ENCODE data around the gene KCP. TPM values are rescaled to one million over a fixed set of nuclear protein-coding genes. Genes with fewer than 3 reads are reported as not detected.
A peak's percentile ranks its signal among the peaks of the same experiment; 100 is the strongest.

Gene KCP
- total and polyA plus RNA-seq, 7 experiments from 2014 or later = 0.10 to 1.6 (median 0.24) TPM; not detected in 3

DNA sequence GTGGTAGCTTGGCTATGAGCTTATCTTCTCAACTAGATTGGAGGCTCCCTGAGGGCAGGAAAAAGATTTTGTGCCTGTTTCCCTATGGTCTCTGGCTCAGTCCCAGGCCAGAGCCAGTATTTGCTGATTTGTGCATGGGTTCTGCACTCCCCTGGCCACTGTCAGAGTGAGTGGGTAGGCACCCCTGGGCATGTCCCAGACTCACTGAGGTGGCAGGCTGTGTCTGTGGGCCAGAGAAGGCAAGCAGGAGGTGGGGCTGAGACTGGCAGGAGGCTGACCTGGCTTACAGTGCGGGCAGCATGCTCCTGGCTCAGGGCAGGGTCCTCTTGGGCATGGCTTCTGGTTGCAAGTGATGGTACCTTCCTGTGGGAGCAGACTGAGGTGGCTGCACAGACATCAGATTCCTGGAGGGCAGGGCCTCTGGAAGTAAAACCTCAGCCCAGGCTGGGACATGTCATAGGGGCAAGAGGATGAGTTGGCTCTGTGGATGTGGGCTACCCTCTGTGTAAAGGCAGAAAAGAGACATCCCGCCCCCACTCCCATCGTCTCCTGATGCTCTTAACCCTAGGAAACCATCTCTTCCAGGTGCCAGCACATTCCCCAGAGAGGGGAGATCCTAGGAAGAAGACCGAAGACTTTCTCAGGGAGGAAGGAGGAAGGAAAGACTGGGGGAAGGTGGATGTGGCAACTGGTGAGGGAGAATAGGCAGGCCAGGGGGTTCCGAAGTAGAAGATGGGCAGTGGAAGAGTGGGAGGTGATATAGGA lies 4.3 kb downstream of the KCP start:
- Mint-ChIP-seq H3K27me3 (peaks cover 37 to 58% (median 40%) of the 10 kb centered on the region in 5 donors), H3K27ac (peak overlapping the region in 2 of 9 donors; percentile 9 to 81), H3K4me1 (peaks cover 0 to 8% (median 0%) of the 10 kb centered on the region in 7 donors), H3K4me3 (no peak overlapping the region), H3K9me3 (no peaks in the 10 kb centered on the region), H3K36me3 (no peaks in the 10 kb centered on the region)
- CTCF ChIA-PET = interaction anchor here (1.2 kb wide), 1 partner anchor 185 kb away, joined by 7 read pairs; no protein-coding TSS in a partner anchor
- H3K4me1 ChIP-seq (ENCODE audit: control insufficient read depth in 2 of 2, insufficient read depth in 2 of 2, low read length in 2 of 2) = no peaks in the 10 kb centered on the region
- no peak overlapping the region for H3K27ac ChIP-seq (ENCODE audit: low read depth, low read length)
- POLR2A ChIA-PET = no interaction called here
- H3K27me3 ChIP-seq (ENCODE audit: control insufficient read depth in 2 of 2, insufficient read depth in 2 of 2, low read length in 2 of 2) = no peaks in the 10 kb centered on the region
- no peaks in the 10 kb centered on the region for H3K36me3 ChIP-seq (ENCODE audit: control insufficient read depth in 2 of 3, insufficient read depth in 3 of 3, low read length in 3 of 3)
- ATAC-seq (no peak), DNase-seq (no peak)
- intact Hi-C loops (cut with micrococcal nuclease) = no loop called here
- no peaks in the 10 kb centered on the region for H3K9me3 ChIP-seq (ENCODE audit: control insufficient read depth in 2 of 3, low read length in 3 of 3)
- no peak overlapping the region for H3K4me3 ChIP-seq (ENCODE audit: low read length)

DNA sequence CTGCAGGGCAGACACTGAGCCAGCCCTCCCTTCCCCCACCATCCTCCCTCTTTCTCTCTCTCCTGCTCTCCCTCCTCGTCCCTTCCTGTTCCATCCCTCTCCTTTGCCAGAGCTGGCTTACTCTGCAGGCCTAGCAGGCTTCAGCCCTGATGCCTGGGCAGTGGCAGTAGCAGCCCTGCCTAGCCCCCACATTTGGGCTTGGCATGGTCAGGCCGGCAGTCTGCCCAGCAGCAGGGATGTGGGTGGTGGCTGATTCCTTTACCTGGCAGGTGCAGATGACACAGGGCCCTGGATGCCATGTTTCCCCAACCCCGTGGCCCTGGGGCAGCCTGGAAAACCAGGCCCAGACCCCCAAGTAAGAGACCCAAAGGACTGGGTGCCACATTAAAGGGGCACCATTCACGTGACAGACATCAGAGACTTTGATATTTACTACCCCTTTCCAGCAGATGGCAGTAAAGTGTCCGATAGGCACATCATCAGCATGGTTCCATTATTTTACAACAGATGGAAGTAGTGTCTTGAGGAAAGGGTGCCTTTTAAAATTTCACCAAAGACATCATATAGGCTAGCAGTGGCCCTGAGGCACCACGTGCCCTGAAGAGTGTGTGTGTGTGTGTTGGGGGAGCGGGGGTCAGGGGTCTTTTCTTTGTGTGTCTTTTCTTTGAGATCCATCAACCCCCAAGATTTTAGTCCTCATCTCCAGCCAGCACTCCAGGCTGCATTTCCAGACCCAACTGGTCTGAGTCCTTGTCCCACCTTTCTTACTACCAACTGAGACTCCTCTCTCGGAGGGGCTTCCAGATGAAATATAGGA lies 5.9 kb downstream of the KCP start:
- CTCF ChIA-PET = interaction anchor here (1.2 kb wide), 1 partner anchor 187 kb away, joined by 7 read pairs; no protein-coding TSS in a partner anchor
- peaks cover 0 to 5% (median 0%) of the 10 kb centered on the region in 11 donors for H3K9me3 Mint-ChIP-seq
- H3K4me3 Mint-ChIP-seq = no peak overlapping the region
- peak overlapping the region in 1 of 9 donors; percentile 41 for H3K27ac Mint-ChIP-seq
- intact Hi-C loops (cut with micrococcal nuclease) = loop anchor here (1.0 to 5.0 kb wide), 3 partner anchors 42 to 187 kb away; no protein-coding TSS in a partner anchor
- no peaks in the 10 kb centered on the region for H3K9me3 ChIP-seq (ENCODE audit: control insufficient read depth in 2 of 3, low read length in 3 of 3)
- H3K36me3 Mint-ChIP-seq = no peaks in the 10 kb centered on the region
- peaks cover 0 to 8% (median 0%) of the 10 kb centered on the region in 7 donors for H3K4me1 Mint-ChIP-seq
- no peak overlapping the region for H3K27ac ChIP-seq (ENCODE audit: low read depth, low read length)
- POLR2A ChIA-PET = no interaction called here
- no peaks in the 10 kb centered on the region for H3K4me1 ChIP-seq (ENCODE audit: control insufficient read depth in 2 of 2, insufficient read depth in 2 of 2, low read length in 2 of 2)
- H3K27me3 Mint-ChIP-seq = peaks cover 25 to 45% (median 30%) of the 10 kb centered on the region in 5 donors
- peak in 7 of 9 donors; percentile 33 to 68 (median 57) for DNase-seq
- ATAC-seq = peak; percentile 86
- H3K4me3 ChIP-seq (ENCODE audit: low read length) = no peak overlapping the region
- no peaks in the 10 kb centered on the region for H3K36me3 ChIP-seq (ENCODE audit: control insufficient read depth in 2 of 3, insufficient read depth in 3 of 3, low read length in 3 of 3)
- no peaks in the 10 kb centered on the region for H3K27me3 ChIP-seq (ENCODE audit: control insufficient read depth in 2 of 2, insufficient read depth in 2 of 2, low read length in 2 of 2)

DNA sequence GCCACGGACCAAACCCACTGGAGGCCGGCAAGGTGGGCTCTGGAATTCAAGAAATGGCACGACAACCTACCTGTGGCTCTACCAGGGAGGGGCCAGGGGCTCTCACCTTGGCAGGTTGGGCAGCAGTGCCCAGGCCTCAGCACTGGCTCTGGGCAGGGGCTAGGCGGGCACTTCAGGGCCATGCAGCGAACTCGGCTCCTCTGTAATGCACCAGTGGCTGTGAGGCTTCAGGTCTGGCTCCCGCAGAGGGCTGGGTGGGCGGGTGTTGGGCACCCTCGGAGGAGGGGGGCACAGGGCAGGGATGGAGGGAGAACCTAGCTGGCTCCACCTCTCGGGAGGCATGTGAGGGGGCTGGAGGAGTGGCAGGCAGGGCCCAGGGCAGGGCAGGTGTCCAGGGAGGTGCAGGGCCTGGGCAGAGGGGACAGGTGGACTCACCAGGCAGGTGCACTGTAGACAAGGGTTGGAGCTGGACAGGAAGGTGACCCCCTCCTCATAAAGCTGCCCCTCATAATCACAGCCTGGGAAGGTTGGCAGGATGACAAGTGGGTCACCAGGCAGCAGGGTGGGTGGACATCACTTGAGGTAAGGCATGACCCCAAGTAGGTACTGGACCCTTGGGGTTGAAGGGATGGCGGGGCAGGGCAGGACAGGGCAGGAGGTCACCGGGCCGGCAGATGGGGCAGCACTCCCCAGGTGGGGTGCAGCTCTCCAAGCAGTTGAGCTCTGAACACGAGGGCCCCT lies 6.7 kb downstream of the KCP start:
- Histone ChIP-seq H3K9me3 (ENCODE audit: control insufficient read depth in 2 of 3, low read length in 3 of 3) (no peaks in the 10 kb centered on the region), H3K4me3 (ENCODE audit: low read length) (no peak overlapping the region), H3K36me3 (ENCODE audit: control insufficient read depth in 2 of 3, insufficient read depth in 3 of 3, low read length in 3 of 3) (no peaks in the 10 kb centered on the region), H3K27me3 (ENCODE audit: control insufficient read depth in 2 of 2, insufficient read depth in 2 of 2, low read length in 2 of 2) (no peaks in the 10 kb centered on the region), H3K27ac (ENCODE audit: low read depth, low read length) (no peak overlapping the region), H3K4me1 (ENCODE audit: control insufficient read depth in 2 of 2, insufficient read depth in 2 of 2, low read length in 2 of 2) (no peaks in the 10 kb centered on the region)
- Mint-ChIP-seq H3K4me1 (peaks cover 0 to 8% (median 0%) of the 10 kb centered on the region in 7 donors), H3K36me3 (no peaks in the 10 kb centered on the region), H3K9me3 (peaks cover 0 to 5% (median 0%) of the 10 kb centered on the region in 11 donors), H3K27me3 (peaks cover 17 to 37% (median 23%) of the 10 kb centered on the region in 5 donors), H3K27ac (peak overlapping the region in 2 of 9 donors; percentile 26 to 27), H3K4me3 (no peak overlapping the region)
- POLR2A ChIA-PET = interaction anchor here (0.6 kb wide), 1 partner anchor 70 kb away, joined by 3 read pairs; no protein-coding TSS in a partner anchor
- CTCF ChIA-PET = interaction anchor here (1.2 kb wide), 1 partner anchor 188 kb away, joined by 7 read pairs; no protein-coding TSS in a partner anchor
- intact Hi-C loops (cut with micrococcal nuclease) = loop anchor here (1.0 to 5.0 kb wide), 3 partner anchors 43 to 188 kb away; no protein-coding TSS in a partner anchor
- ATAC-seq (no peak), DNase-seq (no peak)

DNA sequence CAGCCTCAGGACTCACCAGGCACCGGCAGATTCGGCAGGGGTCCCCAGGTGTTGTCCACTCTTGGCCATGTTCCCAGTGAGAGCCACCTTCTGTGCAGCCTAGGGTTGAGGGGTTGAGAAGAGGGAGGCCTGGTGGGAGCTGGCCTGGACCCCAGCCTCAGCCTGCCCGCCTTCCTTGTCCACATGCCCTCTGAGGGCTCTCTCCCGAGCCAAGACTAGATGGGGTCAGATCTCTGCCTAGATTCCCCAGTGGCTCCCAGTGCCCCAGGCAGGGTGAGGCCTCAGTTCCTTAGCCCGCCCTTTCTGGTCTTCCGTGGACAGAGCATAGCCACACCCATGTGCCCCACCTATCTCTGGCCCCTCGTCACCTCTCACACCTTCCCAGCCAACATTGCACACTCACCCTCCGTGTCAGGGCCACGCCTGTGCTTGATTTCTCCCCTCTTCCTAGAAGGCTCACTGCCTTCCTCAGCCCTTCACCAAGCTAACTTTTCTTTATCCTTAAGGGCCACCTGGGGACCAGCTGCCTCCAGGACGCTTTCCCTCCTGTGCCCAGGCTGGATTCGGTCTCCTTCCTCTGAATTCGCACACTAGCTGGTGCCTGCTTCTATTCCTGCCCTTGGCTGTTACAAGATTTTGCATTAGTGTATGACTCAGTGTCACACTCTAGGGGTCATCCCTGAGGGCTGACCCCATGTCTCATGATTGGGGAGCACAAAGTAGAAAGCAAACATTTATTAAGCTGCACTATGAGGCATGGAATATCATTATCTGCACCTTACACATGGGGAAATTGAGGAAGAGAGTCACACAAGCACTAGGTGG lies 7.5 kb downstream of the KCP start:
- CTCF ChIA-PET = interaction anchor here (0.6 to 1.2 kb wide), 2 partner anchors 189 kb away, joined by 3 to 7 read pairs; no protein-coding TSS in a partner anchor
- Mint-ChIP-seq H3K4me1 (peaks cover 0 to 8% (median 0%) of the 10 kb centered on the region in 7 donors), H3K4me3 (no peak overlapping the region), H3K27me3 (peaks cover 15 to 29% (median 26%) of the 10 kb centered on the region in 5 donors), H3K36me3 (peaks cover 0 to 4% (median 0%) of the 10 kb centered on the region in 5 donors), H3K9me3 (peaks cover 0 to 11% (median 2%) of the 10 kb centered on the region in 11 donors), H3K27ac (peak overlapping the region in 2 of 9 donors; percentile 26 to 27)
- ATAC-seq (no peak), DNase-seq (no peak)
- Histone ChIP-seq H3K27me3 (ENCODE audit: control insufficient read depth in 2 of 2, insufficient read depth in 2 of 2, low read length in 2 of 2) (no peaks in the 10 kb centered on the region), H3K27ac (ENCODE audit: low read depth, low read length) (no peak overlapping the region), H3K4me3 (ENCODE audit: low read length) (no peak overlapping the region), H3K4me1 (ENCODE audit: control insufficient read depth in 2 of 2, insufficient read depth in 2 of 2, low read length in 2 of 2) (no peaks in the 10 kb centered on the region), H3K36me3 (ENCODE audit: control insufficient read depth in 2 of 3, insufficient read depth in 3 of 3, low read length in 3 of 3) (no peaks in the 10 kb centered on the region), H3K9me3 (ENCODE audit: control insufficient read depth in 2 of 3, low read length in 3 of 3) (no peaks in the 10 kb centered on the region)
- intact Hi-C loops (cut with micrococcal nuclease) = loop anchor here in 1 of 2 donors (5.0 kb wide), 1 partner anchor 44 kb away; no protein-coding TSS in a partner anchor
- POLR2A ChIA-PET = interaction anchor here (0.6 kb wide), 1 partner anchor 69 kb away, joined by 3 read pairs; no protein-coding TSS in a partner anchor

DNA sequence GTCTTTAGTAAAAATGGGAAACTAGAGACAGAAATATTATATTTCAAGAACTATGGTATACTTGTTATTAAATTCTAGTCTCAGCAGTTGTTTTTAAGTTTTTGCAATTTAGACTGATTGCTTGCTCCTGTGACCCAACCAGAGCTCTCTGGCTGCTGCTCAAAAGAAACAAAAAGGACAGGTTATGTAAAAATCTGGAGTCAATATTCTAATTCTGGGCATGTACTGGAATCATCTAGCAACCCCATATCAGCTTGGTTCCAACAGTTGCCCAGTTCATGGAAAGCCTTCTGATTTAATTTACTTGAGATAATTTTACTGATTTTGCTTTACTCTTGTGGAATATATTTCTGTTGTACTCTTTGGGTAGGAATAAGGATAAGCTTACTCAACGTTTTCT lies 10.3 kb downstream of the KCP start:
- Mint-ChIP-seq H3K9me3 (peaks cover 0 to 11% (median 2%) of the 10 kb centered on the region in 11 donors), H3K36me3 (peaks cover 0 to 4% (median 0%) of the 10 kb centered on the region in 5 donors), H3K4me1 (peaks cover 0 to 8% (median 0%) of the 10 kb centered on the region in 7 donors), H3K27me3 (peaks cover 6 to 16% (median 9%) of the 10 kb centered on the region in 5 donors), H3K27ac (no peak overlapping the region), H3K4me3 (no peak overlapping the region)
- DNase-seq (no peak), ATAC-seq (no peak)
- Histone ChIP-seq H3K9me3 (ENCODE audit: control insufficient read depth in 2 of 3, low read length in 3 of 3) (no peaks in the 10 kb centered on the region), H3K27ac (ENCODE audit: low read depth, low read length) (no peak overlapping the region), H3K27me3 (ENCODE audit: control insufficient read depth in 2 of 2, insufficient read depth in 2 of 2, low read length in 2 of 2) (no peaks in the 10 kb centered on the region), H3K36me3 (ENCODE audit: control insufficient read depth in 2 of 3, insufficient read depth in 3 of 3, low read length in 3 of 3) (no peaks in the 10 kb centered on the region), H3K4me1 (ENCODE audit: control insufficient read depth in 2 of 2, insufficient read depth in 2 of 2, low read length in 2 of 2) (no peaks in the 10 kb centered on the region), H3K4me3 (ENCODE audit: low read length) (no peak overlapping the region)
- ChIA-PET POLR2A (no interaction called here), CTCF (no interaction called here)
- intact Hi-C loops (cut with micrococcal nuclease) = loop anchor here in 1 of 2 donors (5.0 kb wide), 1 partner anchor 47 kb away; no protein-coding TSS in a partner anchor

Measured in naive thymus-derived CD4-positive, alpha-beta T cell (primary cell).